MM.1S (cell line): ENCODE measurements around the gene COL8A2.

Experiments
- DNase-seq: peaks from one replicate; pipeline ENCODE4 v3.0.0-alpha.2; 2015
- H2AFZ ChIP-seq: fragments of 300-600 bp; sonication (generic); 2 replicates; pipeline ENCODE4 v1.6.0; 2016; ENCODE audit warnings: antibody characterized with exemption, low read length
- H3F3A ChIP-seq: fragments of 300-600 bp; sonication (generic); 2 replicates; pipeline ENCODE4 v1.6.1; 2016; ENCODE audit warnings: mild to moderate bottlenecking, antibody characterized with exemption, low read length, moderate library complexity, mixed read lengths; ENCODE audit not compliant: insufficient read depth
- H3K27ac ChIP-seq: fragments of 300-600 bp; sonication (generic); 2 replicates; pipeline ENCODE4 v1.5.1; 2016; ENCODE audit warnings: mild to moderate bottlenecking, low read length
- H3K27me3 ChIP-seq: fragments of 300-600 bp; sonication (generic); replicated peaks from 2 replicates; pipeline ENCODE4 v1.6.0; 2016; ENCODE audit warnings: low read length; ENCODE audit not compliant: insufficient read depth
- H3K36me3 ChIP-seq: fragments of 300-600 bp; sonication (generic); replicated peaks from 2 replicates; pipeline ENCODE4 v1.6.1; 2016; ENCODE audit warnings: mild to moderate bottlenecking, low read length, mixed read lengths; ENCODE audit not compliant: insufficient read depth
- H3K4me1 ChIP-seq: fragments of 300-600 bp; sonication (generic); 2 replicates; pipeline ENCODE4 v1.6.1; 2016; ENCODE audit warnings: low read length, mixed read lengths
- H3K4me2 ChIP-seq: fragments of 300-600 bp; sonication (generic); 2 replicates; pipeline ENCODE4 v1.6.0; 2016; ENCODE audit warnings: low read depth, low read length
- H3K4me3 ChIP-seq: fragments of 300-600 bp; sonication (generic); 2 replicates; pipeline ENCODE4 v1.5.1; 2016; ENCODE audit warnings: low read length, mixed read lengths
- H3K79me2 ChIP-seq: fragments of 300-600 bp; sonication (generic); 2 replicates; pipeline ENCODE4 v1.6.1; 2016; ENCODE audit warnings: mixed run types, low read length, mixed read lengths
- H3K9ac ChIP-seq: fragments of 300-600 bp; sonication (generic); 2 replicates; pipeline ENCODE4 v1.6.1; 2016; ENCODE audit warnings: low read length, mixed read lengths
- H3K9me2 ChIP-seq: fragments of 300-600 bp; sonication (generic); replicated peaks from 2 replicates; pipeline ENCODE4 v1.6.1; 2016; ENCODE audit warnings: mild to moderate bottlenecking, low read length, mixed read lengths; ENCODE audit not compliant: insufficient read depth
- H3K9me3 ChIP-seq: fragments of 300-600 bp; sonication (generic); replicated peaks from 2 replicates; pipeline ENCODE4 v1.6.1; 2016; ENCODE audit warnings: mild to moderate bottlenecking, low read length, mixed read lengths; ENCODE audit not compliant: insufficient read depth
- H4K20me1 ChIP-seq: fragments of 300-600 bp; sonication (generic); 2 replicates; pipeline ENCODE4 v1.6.1; 2016; ENCODE audit warnings: mild to moderate bottlenecking, low read length, moderate library complexity, mixed read lengths; ENCODE audit not compliant: insufficient read depth
- EZH2 ChIP-seq: fragments of 300-600 bp; sonication (generic); optimal IDR thresholded peaks from 2 replicates; pipeline ENCODE3; 2017; ENCODE audit warnings: low read depth, mild to moderate bottlenecking, antibody characterized with exemption, low read length, mixed read lengths
- EZH2phosphoT487 ChIP-seq: fragments of 300-600 bp; sonication (generic); IDR thresholded peaks from 2 replicates; pipeline ENCODE4 v1.6.1; 2018; ENCODE audit warnings: antibody characterized with exemption, low read length
- TF ChIP-seq, protein P1 (sequence below): fragments of 300-600 bp; sonication (generic); IDR thresholded peaks from 2 replicates; pipeline ENCODE4 v1.5.1; 2016; ENCODE audit warnings: antibody characterized with exemption, low read length, mixed read lengths

Gene COL8A2

GRCh38 chr1:36124404-36125128 lies 456 bp downstream of the COL8A2 start:
- Histone ChIP-seq H3K4me1 (no peaks in the 10 kb centered on the region), H2AFZ (no peak overlapping the region), H3K4me2 (no peak overlapping the region), H3K9me2 (no peaks in the 10 kb centered on the region), H3F3A (no peaks in the 10 kb centered on the region), H3K9ac (no peak overlapping the region), H4K20me1 (no peaks in the 10 kb centered on the region), H3K27me3 (peaks cover 31% of the 10 kb centered on the region), H3K36me3 (no peaks in the 10 kb centered on the region), H3K27ac (no peak overlapping the region), H3K79me2 (no peaks in the 10 kb centered on the region), H3K9me3 (no peaks in the 10 kb centered on the region), H3K4me3 (no peak overlapping the region)
- DNase-seq = no peak
- TF ChIP-seq, protein P1, sequence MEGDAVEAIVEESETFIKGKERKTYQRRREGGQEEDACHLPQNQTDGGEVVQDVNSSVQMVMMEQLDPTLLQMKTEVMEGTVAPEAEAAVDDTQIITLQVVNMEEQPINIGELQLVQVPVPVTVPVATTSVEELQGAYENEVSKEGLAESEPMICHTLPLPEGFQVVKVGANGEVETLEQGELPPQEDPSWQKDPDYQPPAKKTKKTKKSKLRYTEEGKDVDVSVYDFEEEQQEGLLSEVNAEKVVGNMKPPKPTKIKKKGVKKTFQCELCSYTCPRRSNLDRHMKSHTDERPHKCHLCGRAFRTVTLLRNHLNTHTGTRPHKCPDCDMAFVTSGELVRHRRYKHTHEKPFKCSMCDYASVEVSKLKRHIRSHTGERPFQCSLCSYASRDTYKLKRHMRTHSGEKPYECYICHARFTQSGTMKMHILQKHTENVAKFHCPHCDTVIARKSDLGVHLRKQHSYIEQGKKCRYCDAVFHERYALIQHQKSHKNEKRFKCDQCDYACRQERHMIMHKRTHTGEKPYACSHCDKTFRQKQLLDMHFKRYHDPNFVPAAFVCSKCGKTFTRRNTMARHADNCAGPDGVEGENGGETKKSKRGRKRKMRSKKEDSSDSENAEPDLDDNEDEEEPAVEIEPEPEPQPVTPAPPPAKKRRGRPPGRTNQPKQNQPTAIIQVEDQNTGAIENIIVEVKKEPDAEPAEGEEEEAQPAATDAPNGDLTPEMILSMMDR = no peak
- TF ChIP-seq EZH2 (no peak), EZH2phosphoT487 (no peak)

GRCh38 chr1:36123356-36123755 lies 1.7 kb downstream of the COL8A2 start:
- Histone ChIP-seq H3K79me2 (no peaks in the 10 kb centered on the region), H3K4me2 (no peak overlapping the region), H3K27me3 (peaks cover 31% of the 10 kb centered on the region), H3K9ac (no peak overlapping the region), H3K9me3 (no peaks in the 10 kb centered on the region), H3K36me3 (no peaks in the 10 kb centered on the region), H3F3A (no peaks in the 10 kb centered on the region), H3K4me3 (no peak overlapping the region), H3K27ac (no peak overlapping the region), H4K20me1 (no peaks in the 10 kb centered on the region), H3K4me1 (no peaks in the 10 kb centered on the region), H3K9me2 (no peaks in the 10 kb centered on the region), H2AFZ (no peak overlapping the region)
- no peak for DNase-seq
- TF ChIP-seq, protein P1 = no peak
- no peak for TF ChIP-seq EZH2phosphoT487
- no peak for TF ChIP-seq EZH2

GRCh38 chr1:36122062-36123030 lies 2.7 kb downstream of the COL8A2 start:
- Histone ChIP-seq H3K9me2 (no peaks in the 10 kb centered on the region), H3K9ac (no peak overlapping the region), H3K9me3 (no peaks in the 10 kb centered on the region), H3F3A (no peaks in the 10 kb centered on the region), H3K27ac (no peak overlapping the region), H2AFZ (no peak overlapping the region), H3K36me3 (no peaks in the 10 kb centered on the region), H3K27me3 (peaks cover 31% of the 10 kb centered on the region), H3K79me2 (no peaks in the 10 kb centered on the region), H3K4me3 (no peak overlapping the region), H4K20me1 (no peaks in the 10 kb centered on the region), H3K4me1 (no peaks in the 10 kb centered on the region), H3K4me2 (no peak overlapping the region)
- TF ChIP-seq, protein P1 = no peak
- TF ChIP-seq EZH2phosphoT487 = no peak
- no peak for TF ChIP-seq EZH2
- DNase-seq = no peak
